ENCODE data around the gene IPMK.
"Not testable (repeated sequence)": the region's sequence is repeated elsewhere in the genome, so short reads cannot be mapped to it uniquely, and the experiment has no call there.

The IPMK gene

DNA sequence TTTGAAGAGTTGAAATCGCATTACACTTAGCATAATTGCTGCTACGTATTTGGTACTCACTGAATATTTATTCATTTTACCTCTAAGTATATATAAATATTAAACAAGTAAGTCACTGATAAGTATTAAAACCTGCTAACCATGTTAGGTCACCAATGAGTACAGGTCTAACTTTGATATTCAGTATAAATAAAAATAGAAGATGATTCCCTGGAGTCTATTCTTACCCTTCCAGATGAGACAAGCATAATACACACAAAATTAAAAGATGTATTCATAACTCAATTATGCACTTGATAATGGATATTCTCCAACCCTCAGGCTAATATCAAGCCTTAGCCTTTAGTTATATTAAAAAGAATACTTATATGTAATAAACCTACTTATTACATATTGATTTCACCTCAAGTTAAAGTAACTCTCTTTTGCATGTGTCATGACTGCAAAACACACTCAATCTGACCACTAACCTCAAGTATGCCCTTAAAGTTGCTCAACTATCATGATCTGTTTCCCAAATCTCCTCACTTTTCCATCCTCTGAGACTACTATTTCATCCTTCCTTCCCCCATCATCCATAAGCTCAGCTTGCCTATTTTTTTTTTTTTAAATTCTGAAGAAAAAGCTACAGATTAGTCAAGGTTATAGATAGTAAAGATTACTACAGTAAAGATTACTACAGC lies 46.8 kb downstream of the IPMK start:
- DNase-seq (ENCODE audit: low read depth in 2 of 2) = no peak

GRCh38 chr10:58219875-58220274 lies 47.8 kb downstream of the IPMK start:
- DNase-seq (ENCODE audit: low read depth in 2 of 2) = no peak

GRCh38 chr10:58217612-58218011 lies 50.1 kb downstream of the IPMK start:
- no peak for DNase-seq (ENCODE audit: low read depth in 2 of 2)

DNA sequence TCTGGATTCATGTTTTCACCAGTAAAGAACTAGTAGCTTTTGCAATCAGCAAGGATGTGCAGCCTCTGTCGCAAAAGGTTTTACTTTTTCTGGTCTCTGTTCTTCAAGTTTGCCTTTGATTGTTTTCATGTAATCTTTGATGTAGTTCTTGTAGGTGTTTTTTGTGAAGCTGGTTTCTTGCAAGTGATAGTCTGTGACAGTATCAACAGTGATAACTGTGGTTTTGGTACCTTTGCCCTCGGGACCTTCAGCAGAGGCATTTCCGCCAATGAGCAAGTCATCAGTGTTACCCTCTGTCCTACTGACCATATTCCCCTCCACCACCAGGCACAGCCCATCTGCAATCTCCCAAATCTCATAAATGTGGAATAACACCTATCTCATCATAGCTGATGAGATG lies 55.1 kb downstream of the IPMK start:
- DNase-seq (ENCODE audit: low read depth in 2 of 2) = no peak

- DNase-seq (ENCODE audit: low read depth in 2 of 2) = no peak
These were observed 57.5 kb downstream of the IPMK start for GRCh38 chr10:58210160-58210559.

- DNase-seq (ENCODE audit: low read depth in 2 of 2) = no peak
These were observed 58.0 kb downstream of the IPMK start for GRCh38 chr10:58209669-58210068.

- DNase-seq (ENCODE audit: low read depth in 2 of 2) = no peak
These were observed 61.4 kb downstream of the IPMK start for GRCh38 chr10:58206251-58206650.

- DNase-seq (ENCODE audit: low read depth in 2 of 2) = no peak
These were observed 66.0 kb downstream of the IPMK start for GRCh38 chr10:58201704-58202103.

DNA sequence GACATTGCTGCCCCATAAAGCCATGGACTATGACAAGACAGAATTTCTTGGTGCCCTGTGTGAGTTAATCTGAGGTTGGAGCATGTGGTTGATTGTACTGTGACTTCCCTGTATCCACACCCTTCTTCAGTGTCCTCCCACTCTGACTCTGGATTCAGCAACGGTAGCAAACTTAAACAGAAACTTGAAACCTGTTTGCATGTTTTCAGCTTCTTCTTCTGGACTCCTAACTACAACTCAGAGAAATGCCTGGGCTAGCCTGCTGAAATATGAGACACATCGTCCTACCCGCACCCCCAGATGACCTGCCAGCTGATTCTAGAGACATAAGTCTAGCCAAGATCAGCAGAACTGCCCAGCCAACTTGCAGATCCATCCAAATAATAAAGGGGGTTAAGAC lies 78.4 kb downstream of the IPMK start:
- no peak for DNase-seq (ENCODE audit: low read depth in 2 of 2)

- no peak for DNase-seq (ENCODE audit: low read depth in 2 of 2)
These were observed 83.5 kb downstream of the IPMK start for GRCh38 chr10:58184120-58184670.

DNA sequence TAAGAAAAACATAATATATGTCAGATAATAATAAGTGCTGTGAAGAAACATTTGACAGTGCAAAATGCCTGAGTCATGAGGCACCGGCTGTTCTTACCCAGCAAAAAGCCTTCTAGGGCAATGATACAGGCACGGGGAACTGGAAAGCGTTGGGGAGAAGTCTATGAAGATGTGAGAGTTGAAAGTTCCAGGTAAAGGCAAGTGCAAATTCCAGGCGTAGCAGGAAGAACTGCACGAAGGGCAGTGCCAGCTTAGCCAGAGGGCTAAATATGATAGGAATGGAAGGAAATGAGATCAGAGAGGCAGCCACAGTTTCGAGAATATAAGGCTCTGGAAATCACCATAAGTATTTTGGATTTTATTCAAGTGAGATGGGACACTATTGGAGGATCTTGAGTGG lies 87.0 kb downstream of the IPMK start:
- no peak for DNase-seq (ENCODE audit: low read depth in 2 of 2)

- no peak for DNase-seq (ENCODE audit: low read depth in 2 of 2)
These were observed 88.5 kb downstream of the IPMK start for GRCh38 chr10:58179238-58179637.

- no peak for DNase-seq (ENCODE audit: low read depth in 2 of 2)
These were observed 88.9 kb downstream of the IPMK start for GRCh38 chr10:58178811-58179210.

GRCh38 chr10:58177362-58177947 lies 90.2 kb downstream of the IPMK start:
- DNase-seq (ENCODE audit: low read depth in 2 of 2) = no peak

- DNase-seq (ENCODE audit: low read depth in 2 of 2) = no peak
These were observed 91.4 kb downstream of the IPMK start for GRCh38 chr10:58175990-58176900.

GRCh38 chr10:58174831-58175230 lies 92.9 kb downstream of the IPMK start:
- DNase-seq (ENCODE audit: low read depth in 2 of 2) = no peak

GRCh38 chr10:58173391-58173790 lies 94.3 kb downstream of the IPMK start:
- DNase-seq (ENCODE audit: low read depth in 2 of 2) = no peak

DNA sequence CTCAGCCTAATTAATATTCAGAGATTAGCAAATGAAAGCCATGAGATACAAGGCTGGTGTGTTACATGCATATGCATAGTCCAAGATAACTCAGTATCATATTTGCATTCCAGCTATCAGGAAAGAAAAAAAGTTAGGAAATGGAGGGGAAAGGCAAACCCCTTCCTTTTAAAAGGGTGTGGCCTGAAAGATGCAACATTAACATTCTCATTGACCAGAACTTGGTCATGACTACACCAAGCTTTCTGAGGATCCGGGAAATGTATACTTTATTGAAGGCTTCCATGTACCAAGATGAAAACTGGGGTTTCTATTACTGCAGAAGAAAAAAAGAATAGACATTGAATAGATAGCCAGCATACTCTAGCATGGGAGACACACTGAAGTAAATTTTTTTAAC lies 96.5 kb downstream of the IPMK start:
- DNase-seq (ENCODE audit: low read depth in 2 of 2) = no peak

DNA sequence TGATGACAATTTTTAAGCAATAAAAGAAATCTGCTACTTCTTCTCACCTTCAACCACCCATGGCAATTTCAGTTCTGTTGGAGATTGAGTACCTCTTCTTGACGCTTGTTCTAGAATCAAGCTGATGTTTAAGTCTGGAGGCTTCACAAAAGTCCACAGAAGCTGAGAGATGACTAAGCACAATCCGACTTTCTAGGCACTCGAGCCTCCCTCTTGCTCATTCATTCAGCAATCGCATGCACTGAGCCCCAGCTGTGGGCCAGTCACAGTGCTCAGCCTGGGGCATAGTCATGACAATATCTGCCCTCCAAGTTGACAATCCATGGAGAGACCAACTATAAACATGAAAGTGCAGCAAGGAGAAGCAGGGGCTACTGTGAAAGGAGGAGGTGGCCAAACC lies 103.2 kb downstream of the IPMK start:
- DNase-seq (ENCODE audit: low read depth in 2 of 2) = no peak

DNA sequence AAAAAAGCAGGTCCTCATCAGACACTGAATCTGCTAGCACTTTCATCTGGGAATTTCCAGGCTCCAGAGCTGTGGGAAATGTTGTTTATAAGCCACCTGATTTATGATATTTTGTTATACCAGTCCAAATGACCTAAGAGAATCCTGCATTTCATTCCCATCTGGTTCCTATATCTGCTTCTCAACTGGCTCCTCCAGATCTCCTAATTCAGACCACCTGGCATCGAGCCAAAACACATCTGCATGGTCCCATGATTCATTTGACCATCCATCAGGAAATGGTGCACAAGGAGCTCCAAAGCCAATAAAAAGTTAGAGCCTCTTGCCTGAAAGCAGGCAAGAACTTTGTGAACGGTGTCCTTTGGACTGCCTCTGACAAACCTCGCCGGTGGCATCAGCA lies 108.9 kb downstream of the IPMK start:
- no peak for DNase-seq (ENCODE audit: low read depth in 2 of 2)

DNA sequence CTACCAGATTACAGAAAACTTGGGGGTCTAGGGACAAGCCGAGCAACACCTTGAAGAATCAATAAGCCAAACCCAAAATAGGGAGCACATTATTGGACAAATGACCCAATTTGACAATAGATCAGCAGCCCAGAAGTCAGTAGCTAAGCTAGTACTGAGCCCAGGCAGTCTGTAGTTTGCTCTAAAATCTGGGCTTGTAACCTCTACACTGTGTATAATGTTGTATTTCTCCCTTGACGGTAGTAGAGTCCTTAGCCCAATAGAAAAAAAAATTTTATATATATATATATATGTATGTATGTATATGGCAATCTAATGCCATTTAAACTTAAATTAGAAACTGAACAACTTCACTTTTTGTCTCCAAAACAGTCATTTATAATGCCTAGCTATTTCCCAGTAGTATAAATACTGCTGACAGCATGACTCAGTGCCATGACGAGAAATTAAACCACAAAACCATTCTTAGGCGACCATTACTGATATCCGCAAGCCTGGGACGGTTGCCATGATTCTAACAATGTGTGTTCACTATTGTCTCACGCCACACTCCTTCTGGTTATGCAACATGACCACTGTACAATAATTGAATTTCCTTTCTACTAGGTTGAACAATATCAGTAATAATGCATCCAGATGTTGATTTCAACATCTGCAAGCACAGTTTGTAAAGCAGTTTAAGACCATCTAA lies 110.5 kb downstream of the IPMK start:
- no peak for DNase-seq (ENCODE audit: low read depth in 2 of 2)

- not testable (repeated sequence) for DNase-seq (ENCODE audit: low read depth in 2 of 2)
These were observed 111.8 kb downstream of the IPMK start for GRCh38 chr10:58155941-58156340.
